ENCODE results near the gene PSMC3.

- TF ChIP-seq CTCF (IDR thresholded peaks at IDR 0.05): no peak
- no peak for TF ChIP-seq POLR2A (IDR thresholded peaks at IDR 0.05)
Observed at GRCh38 chr11:47403135-47403534, 23.1 kb downstream of the PSMC3 start.

Measured in heart left ventricle (tissue), 13 donors.